Lung (tissue), 12 donors: ENCODE results near the gene CCT5. TPM values are rescaled to one million over a fixed set of nuclear protein-coding genes. Genes with fewer than 3 reads are reported as not detected.

ENCODE experiments used
- ATAC-seq: fragments of 200-7000 bp; cut with Tn5 transposase; one replicate; pipeline ENCODE4 v1.9.1; 2020; ENCODE audit warnings: moderate number of reproducible peaks; ENCODE audit not compliant: insufficient read depth, low FRiP score
- DNase-seq, 3 donors: peaks; one replicate each; pipeline ENCODE4 v3.0.0-alpha.2; 2013 to 2017
- H3K27ac ChIP-seq, 2 donors: one replicate each; pipeline ENCODE4 v1.5.1; 2013; ENCODE audit warnings: mild to moderate bottlenecking in 2 of 2, moderate library complexity in 2 of 2, control low read depth in 1 of 2, inconsistent platforms in 1 of 2, low read depth in 1 of 2, low read length in 1 of 2
- H3K27me3 ChIP-seq, 3 donors: one replicate each; pipeline ENCODE4 v1.5.1; 2013; ENCODE audit warnings: low read length in 2 of 3; ENCODE audit not compliant: control insufficient read depth in 3 of 3, insufficient read depth in 3 of 3
- H3K36me3 ChIP-seq, 4 donors: one replicate each; pipeline ENCODE4 v1.5.1; 2013; ENCODE audit warnings: low read length in 4 of 4, mild to moderate bottlenecking in 1 of 4, moderate library complexity in 1 of 4; ENCODE audit not compliant: control insufficient read depth in 4 of 4, insufficient read depth in 4 of 4
- H3K4me1 ChIP-seq, 5 donors: one replicate each; pipeline ENCODE4 v1.5.1; 2013; ENCODE audit warnings: low read length in 5 of 5, mild to moderate bottlenecking in 2 of 5, moderate library complexity in 1 of 5; ENCODE audit not compliant: control insufficient read depth in 5 of 5, insufficient read depth in 5 of 5
- H3K4me3 ChIP-seq: one replicate; pipeline ENCODE4 v1.5.1; 2013; ENCODE audit warnings: mild to moderate bottlenecking, control low read depth, moderate library complexity
- H3K9ac ChIP-seq, 2 donors: one replicate each; pipeline ENCODE4 v1.5.1; 2013; ENCODE audit warnings: low read length in 2 of 2, control low read depth in 1 of 2; ENCODE audit not compliant: insufficient read depth in 1 of 2
- H3K9me3 ChIP-seq, 4 donors: one replicate each; pipeline ENCODE4 v1.5.1; 2013; ENCODE audit warnings: low read length in 3 of 4, mild to moderate bottlenecking in 1 of 4, moderate library complexity in 1 of 4; ENCODE audit not compliant: control insufficient read depth in 4 of 4, insufficient read depth in 3 of 4
- WGBS, 2 donors: extraction: QIAGEN DNeasy Blood & Tissue Kit; methylation state at CpG; one replicate each; pipeline ENCODE4 v1.1.7; 2013; 5-methylcytosine and 5-hydroxymethylcytosine counted together
- polyA plus RNA-seq, 2 donors: library from polyadenylated mRNA; stranded (reverse); fragments of 200-250 nt; gene quantifications; one replicate each; pipeline ENCODE4 v1.2.1, GENCODE V29; 2013
- total RNA-seq, 2 donors: library from RNA; depleted of rRNA in 1 of 2; stranded (reverse); fragments of >200 nt in 1 of 2; gene quantifications; one replicate each; pipeline ENCODE4 v1.2.1, GENCODE V29; 2014 to 2021
- TF ChIP-seq, protein P1 (sequence below): IDR thresholded peaks from 2 replicates; pipeline ENCODE4 v1.5.1; 2012; ENCODE audit warnings: mild to moderate bottlenecking; ENCODE audit errors: control extremely low read depth, extremely low read depth
- donor health status: control.
- donor health status: control.
- donor health status: Bipolar disorder and iron deficiency.
- donor health status: healthy.
- donor health status: DM: yes; HTN: yes; CAD: no.

Gene CCT5
- total and polyA plus RNA-seq, 4 donors: 127 to 257 (median 155) TPM

- DNase-seq (peak; percentile 37 to 69 (median 60)), ATAC-seq (peak; percentile 55)
- no peaks in the 10 kb centered on the region for H3K27me3 ChIP-seq
- no peak overlapping the region for H3K4me3 ChIP-seq
- 52 to 66% methylated on average over 13 of the region's 13 CpGs for whole genome bisulfite sequencing, 2 donors
- H3K9me3 ChIP-seq: no peaks in the 10 kb centered on the region
- H3K4me1 ChIP-seq: peaks cover 0 to 3% (median 0%) of the 10 kb centered on the region in 5 donors
- H3K36me3 ChIP-seq: peaks cover 0 to 9% (median 2%) of the 10 kb centered on the region in 4 donors
- H3K9ac ChIP-seq: no peak overlapping the region
- peak overlapping the region in 1 of 2 donors; percentile 77 for H3K27ac ChIP-seq
- TF ChIP-seq, protein P1, sequence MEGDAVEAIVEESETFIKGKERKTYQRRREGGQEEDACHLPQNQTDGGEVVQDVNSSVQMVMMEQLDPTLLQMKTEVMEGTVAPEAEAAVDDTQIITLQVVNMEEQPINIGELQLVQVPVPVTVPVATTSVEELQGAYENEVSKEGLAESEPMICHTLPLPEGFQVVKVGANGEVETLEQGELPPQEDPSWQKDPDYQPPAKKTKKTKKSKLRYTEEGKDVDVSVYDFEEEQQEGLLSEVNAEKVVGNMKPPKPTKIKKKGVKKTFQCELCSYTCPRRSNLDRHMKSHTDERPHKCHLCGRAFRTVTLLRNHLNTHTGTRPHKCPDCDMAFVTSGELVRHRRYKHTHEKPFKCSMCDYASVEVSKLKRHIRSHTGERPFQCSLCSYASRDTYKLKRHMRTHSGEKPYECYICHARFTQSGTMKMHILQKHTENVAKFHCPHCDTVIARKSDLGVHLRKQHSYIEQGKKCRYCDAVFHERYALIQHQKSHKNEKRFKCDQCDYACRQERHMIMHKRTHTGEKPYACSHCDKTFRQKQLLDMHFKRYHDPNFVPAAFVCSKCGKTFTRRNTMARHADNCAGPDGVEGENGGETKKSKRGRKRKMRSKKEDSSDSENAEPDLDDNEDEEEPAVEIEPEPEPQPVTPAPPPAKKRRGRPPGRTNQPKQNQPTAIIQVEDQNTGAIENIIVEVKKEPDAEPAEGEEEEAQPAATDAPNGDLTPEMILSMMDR: no peak
These were observed 38.6 kb downstream of the CCT5 start for GRCh38 chr5:10288592-10289219.

DNA sequence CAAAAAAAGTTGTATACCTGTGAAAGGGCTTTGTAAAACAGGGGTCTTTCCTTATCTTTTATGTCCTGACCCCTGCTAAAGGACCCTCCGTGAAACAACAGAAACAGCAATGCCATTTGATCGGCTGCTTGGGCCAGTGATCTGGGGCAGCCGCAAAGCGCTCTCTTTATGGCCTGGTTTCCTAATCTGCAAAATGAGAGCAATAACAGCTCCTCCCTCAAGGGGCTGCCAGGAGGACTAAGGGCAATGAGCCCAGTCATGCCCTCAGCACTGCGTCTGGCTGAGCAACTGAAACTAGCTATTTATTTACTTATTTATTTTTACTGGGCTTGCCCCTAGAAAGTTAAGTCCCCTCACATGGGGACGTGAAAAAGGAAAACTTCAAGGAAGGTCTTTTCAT lies 39.3 kb downstream of the CCT5 start:
- 68 to 79% methylated on average over 6 of the region's 6 CpGs for WGBS, 2 donors
- TF ChIP-seq, protein P1: no peak
- ATAC-seq: peak; percentile 32
- Histone ChIP-seq H3K4me3 (no peak overlapping the region), H3K36me3 (peaks cover 0 to 9% (median 2%) of the 10 kb centered on the region in 4 donors), H3K9ac (no peak overlapping the region), H3K4me1 (peaks cover 0 to 3% (median 0%) of the 10 kb centered on the region in 5 donors), H3K27ac (peak overlapping the region in 1 of 2 donors; percentile 10), H3K9me3 (no peaks in the 10 kb centered on the region), H3K27me3 (no peaks in the 10 kb centered on the region)
- no peak for DNase-seq

GRCh38 chr5:10289991-10290390 lies 39.9 kb downstream of the CCT5 start:
- Histone ChIP-seq H3K27ac (no peak overlapping the region), H3K4me1 (peaks cover 0 to 5% (median 0%) of the 10 kb centered on the region in 5 donors), H3K27me3 (no peaks in the 10 kb centered on the region), H3K9ac (no peak overlapping the region), H3K36me3 (peaks cover 0 to 9% (median 2%) of the 10 kb centered on the region in 4 donors), H3K9me3 (no peaks in the 10 kb centered on the region), H3K4me3 (no peak overlapping the region)
- TF ChIP-seq, protein P1: no peak
- WGBS, 2 donors: 94 to 98% methylated on average over 10 of the region's 10 CpGs
- no peak for ATAC-seq
- no peak for DNase-seq

GRCh38 chr5:10290438-10290837 lies 40.4 kb downstream of the CCT5 start:
- Histone ChIP-seq H3K36me3 (peaks cover 0 to 8% (median 2%) of the 10 kb centered on the region in 4 donors), H3K27ac (no peak overlapping the region), H3K4me1 (peaks cover 0 to 5% (median 0%) of the 10 kb centered on the region in 5 donors), H3K9me3 (no peaks in the 10 kb centered on the region), H3K9ac (no peak overlapping the region), H3K4me3 (no peak overlapping the region), H3K27me3 (no peaks in the 10 kb centered on the region)
- whole genome bisulfite sequencing, 2 donors: 85 to 91% methylated on average over 9 of the region's 9 CpGs
- TF ChIP-seq, protein P1: no peak
- no peak for DNase-seq
- ATAC-seq: no peak
